HG03060 (cell line): Measurements from ENCODE around the gene PHACTR1.
"Not testable (repeated sequence)": the region's sequence is repeated elsewhere in the genome, so short reads cannot be mapped to it uniquely, and the experiment has no call there.

ENCODE experiments used
- ATAC-seq: cut with Tn5 transposase; IDR thresholded peaks from one replicate; pipeline ENCODE4 v1.9.1; 2021; ENCODE audit warnings: low read depth, moderate number of reproducible peaks; ENCODE audit not compliant: unreplicated experiment

Gene PHACTR1

DNA sequence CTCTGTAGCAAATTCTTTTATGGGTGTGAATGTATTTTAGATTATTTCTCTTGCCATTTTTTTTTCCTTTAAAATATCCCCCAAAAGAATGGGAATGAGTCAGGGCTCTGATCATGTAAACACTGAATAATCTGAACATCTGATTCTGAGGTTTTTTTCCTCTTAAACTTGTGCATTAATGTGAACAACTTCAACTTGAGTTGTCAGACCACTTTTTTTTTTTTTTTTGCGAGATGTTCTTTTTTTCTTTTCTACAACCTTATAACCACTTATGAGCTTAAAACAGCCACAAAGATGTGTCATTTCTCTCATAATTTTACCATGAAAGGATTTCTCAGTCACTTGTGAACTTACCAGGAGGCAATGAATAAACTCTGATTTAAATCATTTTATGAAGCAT, 526.5 kb downstream of the PHACTR1 start:
- no peak for ATAC-seq

DNA sequence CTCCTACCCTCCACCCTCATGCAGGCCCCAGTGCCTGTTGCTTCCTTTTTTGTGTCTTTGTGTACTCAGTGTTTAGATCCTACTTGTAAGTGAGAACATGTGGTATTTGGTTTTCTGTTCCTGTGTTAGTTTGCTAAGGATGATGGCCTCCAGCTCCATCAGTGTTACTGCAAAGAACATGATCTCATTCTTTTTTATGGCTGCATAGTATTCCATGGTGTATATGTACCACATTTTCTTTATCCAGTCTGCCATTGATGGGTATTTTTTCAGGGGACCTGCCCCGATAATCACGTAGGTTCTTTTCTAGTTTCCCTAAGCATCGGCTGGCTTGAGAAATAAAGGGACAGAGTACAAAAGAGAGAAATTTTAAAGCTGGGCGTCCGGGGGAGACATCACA, 527.2 kb downstream of the PHACTR1 start:
- ATAC-seq: not testable (repeated sequence)

DNA sequence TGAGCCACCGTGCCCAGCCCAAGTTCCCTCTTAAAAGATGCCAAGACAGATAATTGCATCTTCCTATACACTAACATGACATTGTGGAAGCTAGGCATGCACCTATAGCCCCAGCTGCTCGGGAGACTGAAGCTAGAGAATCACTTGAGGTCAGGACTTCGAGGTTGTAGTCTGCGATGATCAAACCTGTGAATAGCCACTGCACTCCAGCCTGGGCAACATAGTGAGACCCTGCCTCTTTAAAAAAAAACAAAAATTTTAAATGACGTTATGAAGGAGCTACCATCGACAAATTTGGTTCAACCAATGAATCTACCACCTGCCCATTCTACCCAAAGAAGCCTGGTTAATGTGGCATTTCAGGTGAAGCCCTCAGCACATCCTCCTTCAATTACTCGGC, 531.1 kb downstream of the PHACTR1 start:
- ATAC-seq: no peak

DNA sequence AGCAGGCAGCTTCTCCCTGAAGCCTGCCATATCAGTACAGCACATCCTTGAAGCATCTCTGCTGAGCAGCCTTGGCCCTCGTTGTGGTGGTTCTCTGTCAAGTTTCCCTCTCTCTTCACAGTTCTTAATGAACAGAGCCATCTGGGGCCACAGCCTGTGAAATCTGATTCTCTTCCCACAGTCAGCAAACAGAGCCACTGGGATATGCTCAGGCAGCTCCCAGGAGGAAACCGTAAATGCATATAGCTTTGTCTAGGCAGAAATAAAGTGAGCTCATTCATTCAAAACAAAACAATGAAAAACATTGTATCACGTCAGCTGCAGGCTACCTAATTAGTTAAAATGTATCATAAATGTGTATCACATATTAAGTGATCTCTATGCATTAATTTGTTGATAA, 531.5 kb downstream of the PHACTR1 start:
- no peak for ATAC-seq

DNA sequence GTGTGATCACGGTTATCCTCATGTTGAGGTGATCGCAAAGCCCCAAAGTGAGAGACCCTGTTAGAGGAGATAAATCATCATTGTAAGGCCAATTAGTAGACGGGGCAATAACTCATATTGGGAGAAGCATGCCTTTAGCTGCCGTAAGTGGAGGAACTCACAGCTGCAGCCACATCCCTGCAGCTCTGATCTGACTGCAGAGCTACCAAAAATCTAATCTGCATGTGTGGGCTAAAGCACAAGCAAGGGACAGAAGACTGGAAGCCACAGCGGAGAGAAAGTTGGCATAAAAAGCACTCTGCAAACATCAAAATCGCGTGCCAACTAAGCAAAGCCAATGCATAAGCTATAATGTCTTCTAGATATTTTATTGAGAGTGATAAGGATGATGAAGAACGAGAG, 532.0 kb downstream of the PHACTR1 start:
- no peak for ATAC-seq

DNA sequence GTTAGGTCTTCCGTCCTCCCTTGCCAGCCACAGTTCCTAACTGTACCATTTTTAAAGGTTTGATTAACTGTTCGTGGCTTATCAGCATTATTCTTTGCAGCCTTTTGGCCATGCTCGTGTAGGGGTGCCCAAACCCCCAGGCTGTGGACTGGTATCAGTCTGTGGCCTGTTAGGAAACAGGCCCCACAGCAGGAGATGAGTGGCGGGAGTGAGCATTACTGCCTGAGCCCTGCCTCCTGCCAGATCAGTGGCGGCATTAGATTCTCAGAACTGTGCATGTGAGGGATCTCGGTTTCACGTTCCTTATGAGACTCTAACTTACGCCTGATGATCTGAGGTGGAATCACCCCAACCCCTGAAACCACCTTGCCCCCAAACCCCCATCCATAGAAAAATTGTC, 532.4 kb downstream of the PHACTR1 start:
- ATAC-seq: no peak

DNA sequence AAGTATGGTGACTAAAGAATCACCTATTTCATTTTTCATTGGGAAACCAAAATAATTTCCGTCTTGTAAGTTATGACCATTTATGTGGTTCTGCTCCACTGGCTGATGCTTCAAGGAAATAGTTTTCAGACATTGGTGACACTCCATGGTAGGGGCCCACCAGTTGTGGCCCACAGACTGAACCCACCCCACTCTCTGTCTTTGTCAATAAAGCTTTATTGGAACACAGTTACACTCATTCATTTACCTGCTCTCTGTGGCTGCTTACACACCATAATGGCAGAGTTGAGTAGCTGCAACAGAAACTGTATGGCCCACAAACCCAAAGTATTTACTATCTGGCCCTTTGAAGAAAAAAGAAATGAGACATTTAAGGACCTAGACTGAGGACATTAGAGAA, 533.2 kb downstream of the PHACTR1 start:
- ATAC-seq: no peak

DNA sequence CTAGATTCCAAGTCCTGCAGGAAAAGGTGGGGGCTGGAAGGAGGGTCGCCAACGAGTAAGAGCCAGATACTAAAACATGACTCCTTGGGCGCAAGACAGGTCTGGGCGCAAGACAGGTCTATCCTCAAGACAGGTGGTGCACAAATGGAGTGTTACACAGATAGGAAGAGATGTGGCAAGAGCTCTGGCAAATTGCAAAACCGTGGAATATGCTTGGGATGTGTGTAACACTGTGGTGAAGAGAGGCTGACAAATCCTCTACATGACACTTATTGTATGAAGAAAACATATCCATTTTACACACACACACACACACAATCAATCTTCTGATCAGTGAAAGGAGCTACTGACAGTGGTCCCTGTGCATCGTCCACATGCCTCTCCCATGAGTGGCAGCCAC, 534.1 kb downstream of the PHACTR1 start:
- no peak for ATAC-seq

DNA sequence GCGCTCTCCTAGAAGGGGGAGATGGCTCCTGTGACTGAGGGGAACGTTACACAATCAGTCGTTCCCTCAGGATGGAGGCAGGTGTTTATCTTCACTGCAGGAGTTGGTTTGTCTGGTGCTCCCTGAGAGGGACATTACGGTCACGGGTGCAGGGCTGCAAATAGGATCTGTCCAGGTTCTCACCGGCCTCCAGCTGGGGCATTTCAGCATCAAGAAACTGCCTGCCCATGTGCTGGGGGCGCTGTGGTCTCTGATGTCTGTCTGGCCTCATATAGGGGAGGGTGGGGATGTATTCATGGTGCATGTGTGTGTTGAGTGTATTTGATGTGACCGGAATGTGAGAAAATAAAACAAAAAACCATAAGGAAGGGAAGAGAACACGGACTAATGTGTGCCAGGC, 534.7 kb downstream of the PHACTR1 start:
- no peak for ATAC-seq

DNA sequence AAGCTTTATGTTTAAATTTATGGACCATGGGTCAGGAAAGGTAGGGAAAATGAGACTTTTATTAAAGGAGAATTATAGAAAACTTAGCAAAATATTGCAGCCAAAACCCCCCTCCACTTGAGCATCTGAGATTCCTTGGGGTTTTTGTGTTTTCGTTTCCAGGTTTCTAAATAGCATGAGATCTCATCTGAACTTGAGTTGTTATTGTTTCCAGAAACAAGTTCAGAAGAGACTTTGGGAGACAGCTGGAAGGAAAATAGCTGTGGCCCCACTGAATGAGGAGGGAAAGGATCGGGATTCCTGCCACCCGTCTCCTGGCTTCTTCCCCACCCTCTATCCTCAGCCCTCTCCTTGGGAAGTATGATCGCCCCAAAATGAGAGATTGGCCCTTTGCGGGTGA, 536.2 kb downstream of the PHACTR1 start:
- no peak for ATAC-seq

DNA sequence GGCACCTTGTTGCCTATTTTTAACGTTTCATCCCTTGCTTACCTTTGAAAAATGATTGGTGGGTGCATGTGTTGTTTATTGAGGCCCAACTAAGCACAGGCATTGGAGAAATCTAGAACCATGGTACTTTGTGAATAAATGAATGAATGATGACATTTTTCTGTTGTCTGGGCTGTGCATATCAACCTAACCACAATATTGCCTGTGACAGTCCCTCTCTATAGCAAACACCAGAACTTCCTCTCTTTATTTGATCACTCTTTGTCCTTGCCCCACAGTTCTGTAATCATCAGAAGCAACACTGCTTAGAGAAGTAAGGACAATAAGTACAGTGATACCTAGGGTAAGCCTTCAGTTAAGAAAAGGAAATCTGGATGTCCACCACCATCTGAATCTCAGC, 536.7 kb downstream of the PHACTR1 start:
- ATAC-seq: no peak

DNA sequence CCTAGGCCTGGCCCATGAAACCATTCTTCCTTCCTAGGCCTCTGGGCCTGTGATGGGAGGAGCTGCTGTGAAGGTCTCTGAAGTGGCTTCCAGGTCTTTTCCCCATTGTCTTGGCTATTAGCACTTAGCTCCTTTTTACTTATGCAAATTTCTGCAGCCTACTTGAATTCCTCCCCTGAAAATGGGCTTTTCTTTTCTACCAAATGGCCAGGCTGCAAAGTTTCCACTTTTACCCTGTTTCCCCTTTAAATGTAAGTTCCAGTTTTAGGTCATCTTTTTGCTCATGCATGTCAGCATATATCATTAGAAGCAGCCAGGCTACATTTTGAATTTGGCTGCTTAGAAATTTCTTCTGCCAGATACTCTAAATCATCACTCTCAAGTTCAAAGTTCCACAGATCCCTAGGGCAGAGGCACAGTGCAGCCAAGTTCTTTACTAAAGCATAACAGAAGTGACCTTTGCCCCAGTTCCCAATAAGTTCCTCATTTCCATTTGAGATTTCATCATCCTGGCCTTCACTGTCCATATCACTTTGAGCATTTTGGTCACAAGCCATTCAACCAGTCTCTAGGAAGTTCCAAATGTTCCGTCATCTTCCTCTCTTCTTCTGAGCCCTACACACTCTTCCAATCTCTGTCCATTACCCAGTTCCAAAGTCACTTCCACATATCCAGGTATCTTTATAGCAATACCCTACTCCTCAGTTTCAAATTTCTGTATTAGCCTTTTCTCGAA, 539.9 kb downstream of the PHACTR1 start:
- no peak for ATAC-seq

DNA sequence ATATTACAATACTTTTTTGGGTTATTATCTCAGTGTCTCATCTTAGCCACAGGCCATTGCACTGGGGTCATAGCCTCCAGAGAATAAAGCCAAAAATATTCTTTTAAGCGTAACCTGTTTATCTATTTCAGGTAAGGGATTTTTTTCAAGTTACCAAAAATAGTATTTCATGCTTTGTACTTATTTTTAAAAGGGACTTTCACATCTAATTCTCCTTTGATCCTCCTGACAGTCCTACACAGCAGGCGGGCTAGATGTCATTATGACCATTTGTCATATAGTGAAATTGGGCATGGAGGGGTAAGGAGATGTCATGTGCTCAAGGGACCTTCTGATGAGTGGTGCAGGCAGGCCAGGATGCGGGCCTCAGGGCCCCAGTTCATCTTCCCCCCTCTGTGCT, 542.8 kb downstream of the PHACTR1 start:
- peak; percentile 22 for ATAC-seq

DNA sequence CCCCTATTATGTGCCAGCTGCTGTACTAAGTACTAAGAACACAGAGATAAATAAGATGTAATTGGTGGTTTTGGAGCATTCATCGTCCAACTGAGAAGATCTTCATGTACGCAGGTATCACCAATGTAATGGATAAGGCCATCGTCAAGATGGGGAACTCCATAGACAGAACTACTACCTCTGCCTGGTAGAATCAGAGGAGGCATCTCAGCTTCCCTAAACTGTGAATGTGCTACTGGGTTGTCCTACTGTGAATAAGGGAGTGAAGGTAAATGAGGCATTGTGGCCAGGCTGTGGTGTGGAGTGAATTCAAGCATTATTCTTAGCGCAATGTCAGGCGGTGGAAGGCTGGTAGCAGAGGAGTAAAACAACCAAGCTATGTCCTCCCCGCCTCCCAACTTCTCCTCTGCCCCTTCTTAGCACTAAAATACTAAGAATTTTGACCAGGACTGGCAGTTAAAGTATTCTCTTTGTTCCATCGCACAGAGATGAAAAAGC, 543.6 kb downstream of the PHACTR1 start:
- no peak for ATAC-seq

DNA sequence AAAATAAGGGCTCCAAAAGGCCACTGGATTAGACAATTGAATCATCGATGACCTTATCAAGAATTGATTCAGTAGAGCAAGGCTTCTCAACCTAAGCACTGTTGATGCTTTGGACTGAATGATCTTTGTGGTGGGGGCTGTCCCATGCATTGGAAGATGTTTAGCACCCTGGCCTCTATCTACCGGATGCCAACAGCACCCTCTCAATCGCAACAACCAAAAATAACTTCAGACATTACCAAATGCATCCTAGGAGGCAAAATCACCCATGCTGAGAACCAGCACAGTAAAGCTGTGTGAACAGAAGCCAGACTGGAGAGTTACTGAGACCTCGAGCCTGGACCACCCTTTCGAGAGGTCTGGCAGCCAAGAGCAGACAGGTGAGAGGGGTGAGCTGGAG, 544.3 kb downstream of the PHACTR1 start:
- ATAC-seq: no peak

DNA sequence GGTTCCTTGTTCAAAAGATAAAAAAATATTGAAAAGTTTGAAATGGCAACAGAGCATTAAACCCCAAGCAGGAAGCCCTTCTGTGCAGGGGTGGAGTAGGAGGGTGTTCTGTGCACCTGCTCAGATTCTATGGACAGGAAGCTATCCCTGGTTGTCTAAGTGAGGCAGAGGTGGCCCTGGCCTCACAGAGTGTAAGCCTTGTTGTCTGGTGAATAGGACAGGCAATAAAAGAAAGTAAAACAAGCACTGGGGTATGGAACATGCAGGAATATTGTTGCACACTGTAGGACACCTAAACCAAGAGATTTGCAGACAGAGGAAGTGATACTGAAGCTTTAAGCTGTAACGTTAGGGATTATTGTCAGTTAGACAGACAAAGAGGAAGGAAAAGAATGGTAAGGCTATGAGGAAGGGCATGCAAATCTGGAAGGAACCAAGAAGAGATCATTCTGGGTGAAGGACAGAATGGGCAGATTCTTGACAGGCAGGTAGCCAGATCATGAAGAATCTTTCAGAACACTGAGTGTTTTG, 545.0 kb downstream of the PHACTR1 start:
- ATAC-seq: peak; percentile 38

DNA sequence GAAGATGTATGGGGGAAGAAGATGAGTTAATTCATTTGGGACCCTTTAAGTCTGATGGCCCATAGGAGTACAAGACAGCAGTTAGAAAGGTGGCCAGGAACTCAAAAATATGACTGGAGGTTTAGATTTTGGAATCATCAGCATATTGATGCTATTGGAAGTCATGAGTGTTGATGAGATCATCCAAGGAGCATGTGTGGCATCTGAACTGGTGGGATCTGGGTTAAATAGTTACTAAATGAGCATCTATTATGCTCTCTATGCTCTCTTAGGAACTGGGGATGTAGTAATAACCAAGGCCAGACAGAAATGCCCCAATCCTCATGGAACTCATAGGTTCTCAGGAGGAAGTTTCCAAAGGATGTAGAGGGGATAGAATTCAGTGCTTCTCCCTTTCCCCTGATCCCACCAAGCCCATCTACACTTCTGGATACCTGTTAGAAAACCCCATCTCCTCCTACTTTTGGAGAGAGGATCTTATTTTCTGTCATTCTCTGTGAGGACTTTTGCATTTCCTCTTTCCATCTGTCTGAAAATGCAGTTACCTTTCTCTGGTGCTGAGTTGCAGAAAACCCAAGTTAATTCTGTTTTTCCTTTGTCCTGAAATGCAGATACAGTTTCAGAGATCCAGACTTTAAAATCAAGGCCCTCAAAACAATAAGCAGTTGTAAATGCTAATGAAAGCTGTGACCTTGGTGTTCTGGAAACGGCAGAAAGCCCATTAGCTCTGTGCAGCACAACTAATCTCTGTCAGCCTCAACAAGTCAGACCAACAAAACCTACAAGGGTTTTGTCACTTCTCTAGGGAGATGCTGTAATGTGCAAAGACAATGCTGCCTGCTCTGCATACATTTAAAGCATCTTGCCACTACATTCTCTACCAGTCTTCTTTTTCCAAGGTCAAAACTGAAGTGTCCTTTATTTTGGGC, 546.0 kb downstream of the PHACTR1 start:
- no peak for ATAC-seq

DNA sequence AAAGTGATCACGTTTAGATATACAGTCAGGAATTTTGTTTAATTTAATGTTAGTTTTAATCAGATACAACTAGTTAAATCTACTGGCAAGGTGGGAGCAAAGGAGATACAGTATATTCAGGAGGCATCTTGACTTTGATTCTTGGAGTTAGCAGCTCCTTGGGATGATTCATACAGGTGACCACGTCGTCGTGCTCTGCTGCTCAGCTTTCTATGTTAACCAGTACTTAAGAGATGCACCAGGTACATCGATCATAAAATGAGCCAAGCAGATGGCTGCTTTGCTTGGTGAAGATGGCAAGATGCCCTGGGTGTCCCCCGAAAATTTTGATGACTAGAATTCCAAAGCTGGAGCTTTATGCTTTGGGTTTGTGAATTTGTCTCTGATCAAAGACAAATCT, 547.1 kb downstream of the PHACTR1 start:
- ATAC-seq: no peak

DNA sequence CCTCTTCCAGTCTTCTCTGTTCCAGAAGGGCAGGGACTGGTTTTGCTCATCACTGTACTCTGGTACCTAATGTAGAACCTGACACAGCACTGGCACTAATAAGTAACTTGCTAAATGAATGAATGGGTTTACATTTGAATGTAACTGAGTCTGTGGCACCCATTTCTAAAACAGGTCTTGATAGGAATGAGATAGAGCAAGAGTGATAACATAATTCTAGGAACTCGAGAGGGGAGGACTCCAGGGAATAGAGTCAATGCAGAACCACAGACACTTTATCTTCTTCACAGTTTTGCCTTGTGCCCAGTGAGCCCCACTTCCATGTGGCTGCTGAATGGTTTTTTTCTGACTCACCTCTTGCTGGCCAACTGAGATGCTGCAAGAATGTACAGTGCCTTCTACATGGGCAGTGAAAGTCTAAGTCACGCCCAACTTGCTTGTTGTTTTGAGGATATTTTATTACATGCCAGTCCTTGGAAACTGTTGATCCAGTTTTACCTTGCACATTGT, 550.6 kb downstream of the PHACTR1 start:
- ATAC-seq: no peak

DNA sequence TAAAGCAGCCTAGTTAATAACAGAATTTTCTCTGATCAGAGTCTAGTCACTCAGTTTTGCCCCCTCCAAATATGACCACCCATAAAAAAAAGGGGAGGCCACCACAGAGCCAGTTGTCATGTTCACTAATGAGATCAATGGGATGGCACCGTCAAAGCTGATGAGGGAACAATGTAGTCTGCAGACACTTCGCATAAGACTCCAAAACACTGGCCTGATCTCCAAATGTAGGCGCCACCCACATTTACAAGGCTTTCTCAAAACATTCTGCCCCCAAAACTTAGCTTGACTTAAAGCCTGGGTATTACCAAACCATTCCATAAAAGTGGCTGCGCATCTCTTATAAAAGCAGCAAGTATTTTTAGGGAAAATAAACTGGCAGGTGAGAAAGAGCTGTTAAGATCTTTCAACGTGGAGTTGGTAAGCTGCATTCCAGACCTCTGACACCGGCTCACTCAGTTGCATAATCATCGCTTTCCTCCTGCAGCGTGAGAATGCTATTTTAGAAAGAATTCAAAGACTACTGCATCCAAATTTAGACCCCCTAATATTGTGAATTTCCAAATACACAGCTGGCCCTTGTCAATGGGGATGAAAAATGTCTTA, 552.4 kb downstream of the PHACTR1 start:
- no peak for ATAC-seq
